ENCODE results near the gene HLF.

DNA sequence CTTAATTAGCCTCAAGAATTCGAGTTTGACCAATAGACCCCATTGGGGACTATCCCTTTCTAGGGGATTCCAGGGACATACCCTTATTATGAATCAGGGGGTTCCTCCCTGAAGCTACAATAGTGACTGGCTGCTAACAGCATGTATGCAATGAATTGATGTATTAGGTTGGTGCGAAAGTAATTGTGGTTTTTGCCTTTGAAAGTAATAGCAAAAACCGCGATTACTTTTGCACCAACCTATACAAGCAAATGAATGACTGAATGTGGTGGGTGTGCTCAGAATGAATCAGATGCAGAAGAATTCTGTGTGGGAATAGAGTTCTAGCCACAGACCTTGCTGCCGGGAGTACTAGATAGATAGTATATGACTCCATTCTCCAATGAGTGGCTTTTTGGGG lies 76.7 kb downstream of the HLF start:
- TF ChIP-seq POLR2A (IDR thresholded peaks at IDR 0.05; ENCODE audit: low read depth, low read length) (no peak), TAF1 (IDR thresholded peaks at IDR 0.05; ENCODE audit: low read depth, low read length) (no peak), POLR2AphosphoS5 (IDR thresholded peaks at IDR 0.05; ENCODE audit: low read depth, low read length) (no peak)
